Sigmoid colon (tissue), 4 donors: ENCODE measurements around the gene MPO.

ENCODE experiments used
- EP300 ChIP-seq, 4 donors: sonication (generic); formaldehyde crosslinking; IDR thresholded peaks; one replicate each; pipeline ENCODE4 v1.6.1; 2017; ENCODE audit warnings: antibody characterized with exemption in 4 of 4
- TF ChIP-seq, protein P1 (sequence below), 4 experiments: fragments of 450-650 bp in 3 of 4; fragments of 200-600 bp in 1 of 4; IDR thresholded peaks; one replicate each; pipeline ENCODE4 v1.5.1; 2016 to 2019; ENCODE audit warnings: antibody characterized with exemption in 4 of 4, mild to moderate bottlenecking in 3 of 4, moderate library complexity in 2 of 4

DNA sequence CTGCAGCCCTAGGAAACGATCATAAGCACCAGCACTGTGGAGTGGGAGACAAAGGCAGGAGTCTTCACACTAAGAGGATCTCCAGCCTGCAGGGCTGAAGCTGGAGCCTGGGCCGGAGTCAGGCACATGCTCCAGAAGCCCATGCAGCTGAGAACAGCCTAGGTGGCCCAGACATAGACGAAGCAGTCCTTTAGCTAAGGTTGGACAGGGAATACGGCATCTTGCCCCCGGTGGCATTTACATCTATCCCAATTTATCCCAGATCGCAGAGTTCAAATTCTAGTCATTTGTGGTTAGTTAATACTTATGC lies 33.9 kb upstream of the MPO start:
- no peak for TF ChIP-seq EP300 (IDR thresholded peaks at IDR 0.05)
- TF ChIP-seq, protein P1, sequence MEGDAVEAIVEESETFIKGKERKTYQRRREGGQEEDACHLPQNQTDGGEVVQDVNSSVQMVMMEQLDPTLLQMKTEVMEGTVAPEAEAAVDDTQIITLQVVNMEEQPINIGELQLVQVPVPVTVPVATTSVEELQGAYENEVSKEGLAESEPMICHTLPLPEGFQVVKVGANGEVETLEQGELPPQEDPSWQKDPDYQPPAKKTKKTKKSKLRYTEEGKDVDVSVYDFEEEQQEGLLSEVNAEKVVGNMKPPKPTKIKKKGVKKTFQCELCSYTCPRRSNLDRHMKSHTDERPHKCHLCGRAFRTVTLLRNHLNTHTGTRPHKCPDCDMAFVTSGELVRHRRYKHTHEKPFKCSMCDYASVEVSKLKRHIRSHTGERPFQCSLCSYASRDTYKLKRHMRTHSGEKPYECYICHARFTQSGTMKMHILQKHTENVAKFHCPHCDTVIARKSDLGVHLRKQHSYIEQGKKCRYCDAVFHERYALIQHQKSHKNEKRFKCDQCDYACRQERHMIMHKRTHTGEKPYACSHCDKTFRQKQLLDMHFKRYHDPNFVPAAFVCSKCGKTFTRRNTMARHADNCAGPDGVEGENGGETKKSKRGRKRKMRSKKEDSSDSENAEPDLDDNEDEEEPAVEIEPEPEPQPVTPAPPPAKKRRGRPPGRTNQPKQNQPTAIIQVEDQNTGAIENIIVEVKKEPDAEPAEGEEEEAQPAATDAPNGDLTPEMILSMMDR (IDR thresholded peaks at IDR 0.05): no peak
